SU-DHL-6 (cell line): ENCODE data around the gene B3GAT1.

ENCODE experiments used
- H2AFZ ChIP-seq: fragments of 200-600 bp; sonication (generic); 2 replicates; pipeline ENCODE4 v1.6.1; 2014; ENCODE audit warnings: low read depth, mild to moderate bottlenecking, moderate library complexity, mixed read lengths, antibody characterized with exemption, low read length; ENCODE audit not compliant: severe bottlenecking
- H3F3A ChIP-seq: fragments of 200-600 bp; shearing (Covaris generic); 2 replicates; pipeline ENCODE4 v1.6.0; 2016; ENCODE audit warnings: antibody characterized with exemption, mild to moderate bottlenecking; ENCODE audit not compliant: insufficient read depth
- H3K27ac ChIP-seq: fragments of 200-600 bp; sonication (generic); 2 replicates; pipeline ENCODE4 v1.5.1; 2016; ENCODE audit warnings: low read depth, mild to moderate bottlenecking, low read length, moderate library complexity, mixed read lengths
- H3K27me3 ChIP-seq: fragments of 200-600 bp; sonication (generic), shearing (Covaris generic); 2 replicates; pipeline ENCODE4 v1.6.0; 2014; ENCODE audit warnings: mild to moderate bottlenecking, low read length
- H3K36me3 ChIP-seq: fragments of 200-600 bp; sonication (generic); 2 replicates; pipeline ENCODE4 v1.6.1; 2014; ENCODE audit warnings: mild to moderate bottlenecking, low read length, mixed read lengths
- H3K4me2 ChIP-seq: fragments of 300-600, 200-600 bp; shearing (Covaris generic), sonication (generic); 2 replicates; pipeline ENCODE4 v1.6.0; 2014; ENCODE audit warnings: low read length, low read depth, mild to moderate bottlenecking; ENCODE audit not compliant: poor library complexity, severe bottlenecking
- H3K4me3 ChIP-seq: fragments of 200-600 bp; sonication (generic); 2 replicates; pipeline ENCODE4 v1.5.1; 2014; ENCODE audit warnings: antibody characterized with exemption, low read length, mild to moderate bottlenecking, mixed read lengths; ENCODE audit not compliant: insufficient read depth, poor library complexity, severe bottlenecking
- H3K79me2 ChIP-seq: fragments of 200-600 bp; sonication (generic); 2 replicates; pipeline ENCODE4 v1.6.1; 2014; ENCODE audit warnings: mild to moderate bottlenecking, low read length, moderate library complexity; ENCODE audit not compliant: insufficient read depth
- H3K9ac ChIP-seq: fragments of 200-600 bp; sonication (generic); 2 replicates; pipeline ENCODE4 v1.7.0; 2014; ENCODE audit warnings: mild to moderate bottlenecking, low read length
- H3K9me2 ChIP-seq: fragments of 200-600 bp; sonication (generic); replicated peaks from 2 replicates; pipeline ENCODE4 v1.6.1; 2014; ENCODE audit warnings: low read length; ENCODE audit not compliant: insufficient read depth
- H3K9me3 ChIP-seq: fragments of 200-600 bp; sonication (generic); 2 replicates; pipeline ENCODE4 v1.6.1; 2014; ENCODE audit warnings: low read length, mixed read lengths; ENCODE audit not compliant: insufficient read depth
- H4K20me1 ChIP-seq: fragments of 200-600 bp; sonication (generic); 2 replicates; pipeline ENCODE4 v1.6.1; 2014; ENCODE audit warnings: low read depth, mild to moderate bottlenecking, antibody characterized with exemption, low read length, moderate library complexity, mixed read lengths
- CTCF ChIP-seq: fragments of 200-600 bp; sonication (generic); IDR thresholded peaks from one replicate; pipeline ENCODE4 v1.5.1; 2017; ENCODE audit warnings: antibody characterized with exemption, mild to moderate bottlenecking, low read length, moderate library complexity; ENCODE audit not compliant: insufficient read depth, poor library complexity, severe bottlenecking
- EZH2phosphoT487 ChIP-seq: fragments of 200-600 bp; sonication (generic), shearing (Covaris generic); conservative IDR thresholded peaks from 2 replicates; pipeline ENCODE4 v1.6.1; 2018; ENCODE audit warnings: mild to moderate bottlenecking, antibody characterized with exemption, low read length, moderate library complexity, mixed read lengths

Gene B3GAT1

GRCh38 chr11:134405841-134406240, 6.2 kb downstream of the B3GAT1 start:
- H2AFZ ChIP-seq, result no peak overlapping the region
- no peak overlapping the region for H3K27ac ChIP-seq
- no peaks in the 10 kb centered on the region for H3K79me2 ChIP-seq
- no peaks in the 10 kb centered on the region for H3K36me3 ChIP-seq
- H3F3A ChIP-seq, result no peaks in the 10 kb centered on the region
- no peaks in the 10 kb centered on the region for H3K9me3 ChIP-seq
- H3K4me3 ChIP-seq, result no peak overlapping the region
- no peaks in the 10 kb centered on the region for H3K9me2 ChIP-seq
- H3K9ac ChIP-seq, result no peak overlapping the region
- no peaks in the 10 kb centered on the region for H4K20me1 ChIP-seq
- no peak for TF ChIP-seq CTCF
- TF ChIP-seq EZH2phosphoT487, result no peak
- H3K27me3 ChIP-seq, result no peaks in the 10 kb centered on the region
- H3K4me2 ChIP-seq, result no peak overlapping the region

- Histone ChIP-seq H3F3A (no peaks in the 10 kb centered on the region), H3K9ac (no peak overlapping the region), H3K36me3 (no peaks in the 10 kb centered on the region), H3K27me3 (no peaks in the 10 kb centered on the region), H4K20me1 (no peaks in the 10 kb centered on the region), H3K9me3 (no peaks in the 10 kb centered on the region), H3K9me2 (no peaks in the 10 kb centered on the region), H3K79me2 (no peaks in the 10 kb centered on the region), H3K27ac (no peak overlapping the region), H2AFZ (no peak overlapping the region), H3K4me3 (no peak overlapping the region), H3K4me2 (no peak overlapping the region)
- TF ChIP-seq EZH2phosphoT487 (no peak), CTCF (no peak)
Observed at GRCh38 chr11:134405436-134405835, 6.6 kb downstream of the B3GAT1 start.

- TF ChIP-seq CTCF (no peak), EZH2phosphoT487 (no peak)
- H4K20me1 ChIP-seq, result no peaks in the 10 kb centered on the region
- H3K4me3 ChIP-seq, result no peak overlapping the region
- no peak overlapping the region for H3K27ac ChIP-seq
- no peaks in the 10 kb centered on the region for H3K36me3 ChIP-seq
- no peaks in the 10 kb centered on the region for H3K27me3 ChIP-seq
- no peak overlapping the region for H3K4me2 ChIP-seq
- no peak overlapping the region for H3K9ac ChIP-seq
- no peak overlapping the region for H2AFZ ChIP-seq
- H3F3A ChIP-seq, result no peaks in the 10 kb centered on the region
- no peaks in the 10 kb centered on the region for H3K79me2 ChIP-seq
- H3K9me2 ChIP-seq, result no peaks in the 10 kb centered on the region
- H3K9me3 ChIP-seq, result no peaks in the 10 kb centered on the region
Observed at GRCh38 chr11:134404575-134405341, 7.3 kb downstream of the B3GAT1 start.
